Activated CD4-positive, alpha-beta T cell treated with anti-CD3 and anti-CD28 coated beads, Interleukin-2, amount 10 ng/mL, durations not matched to agents 7 days and 5 days (primary cell): ENCODE results near the gene TRERF1. TPM values are rescaled to one million over a fixed set of nuclear protein-coding genes. Genes with fewer than 3 reads are reported as not detected.

Source experiments
- CTCF ChIA-PET: fragments of 350-600 bp; sonication (Branson Sonifier 250); formaldehyde crosslinking; loops from one replicate; lab custom pipeline; 2021; ENCODE audit warnings: antibody characterized with exemption; lab: Charles Lee
- POLR2A ChIA-PET: fragments of 350-600 bp; sonication (Branson Sonifier 250); formaldehyde crosslinking; loops from one replicate; lab custom pipeline; 2021; ENCODE audit warnings: antibody characterized with exemption; lab: Charles Lee
- DNase-seq: peaks from one replicate; pipeline ENCODE4 v3.0.0-alpha.2; 2020
- H3K27ac Mint-ChIP-seq: one replicate; pipeline ENCODE4 v1.8.0; 2021; ENCODE audit warnings: mild to moderate bottlenecking, moderate library complexity, mixed read lengths
- H3K27me3 Mint-ChIP-seq: one replicate; pipeline ENCODE4 v1.8.0; 2021; ENCODE audit warnings: mixed read lengths
- H3K36me3 Mint-ChIP-seq: one replicate; pipeline ENCODE4 v1.8.0; 2021; ENCODE audit warnings: low read depth, mixed read lengths
- H3K4me1 Mint-ChIP-seq: one replicate; pipeline ENCODE4 v1.8.0; 2021; ENCODE audit warnings: mixed read lengths
- H3K4me3 Mint-ChIP-seq: one replicate; pipeline ENCODE4 v1.8.0; 2021; ENCODE audit warnings: mild to moderate bottlenecking, moderate library complexity, mixed read lengths
- H3K9me3 Mint-ChIP-seq: one replicate; pipeline ENCODE4 v1.8.0; 2021; ENCODE audit warnings: mixed read lengths
- total RNA-seq, 2 experiments: library from RNA; stranded (reverse); gene quantifications; one replicate each; pipeline ENCODE4 v1.2.3, GENCODE V29; 2021

TRERF1 gene
- total RNA-seq, 2 experiments from 2014 or later: 18.6 to 20.3 TPM

DNA sequence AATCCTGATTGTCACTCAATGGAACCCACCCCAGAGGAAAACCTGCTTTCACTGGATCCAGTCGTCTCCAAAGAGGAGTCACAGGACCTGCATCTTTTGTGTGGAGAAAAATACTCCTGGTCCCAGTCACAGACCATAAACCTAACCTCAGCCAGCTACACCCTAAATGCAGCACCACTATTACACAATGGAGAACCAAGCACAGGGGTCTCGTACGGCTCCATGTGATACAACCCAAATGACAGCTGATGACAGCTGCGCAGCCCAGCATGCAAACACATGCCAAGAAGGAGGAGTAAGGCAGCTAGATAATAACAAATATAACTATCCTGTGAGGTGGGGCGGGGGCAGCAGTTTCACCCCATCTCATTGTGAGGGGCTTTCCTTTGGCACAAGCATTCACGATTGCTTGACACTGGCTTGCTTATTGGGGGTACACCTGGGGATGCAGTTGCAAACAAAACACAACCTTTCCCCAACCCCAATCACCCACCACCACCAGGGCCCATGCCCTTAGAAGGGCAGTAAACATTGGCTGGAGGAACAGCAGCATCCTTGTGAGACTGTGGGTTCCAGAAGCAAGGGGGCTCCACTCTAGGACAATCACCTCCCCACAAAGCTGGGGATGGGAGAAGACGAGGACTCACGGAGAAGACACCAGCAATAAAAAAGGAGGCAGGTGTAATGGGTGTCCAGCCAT lies 51.5 kb downstream of the TRERF1 start:
- ChIA-PET POLR2A (no interaction called here), CTCF (interaction anchor here (1.5 kb wide), 1 partner anchor 10 kb away, joined by 6 read pairs; no protein-coding TSS in a partner anchor)
- H3K36me3 Mint-ChIP-seq: peaks cover 16% of the 10 kb centered on the region
- no peak for DNase-seq
- no peak overlapping the region for H3K27ac Mint-ChIP-seq
- peaks cover 60% of the 10 kb centered on the region for H3K4me1 Mint-ChIP-seq
- H3K27me3 Mint-ChIP-seq: no peaks in the 10 kb centered on the region
- H3K9me3 Mint-ChIP-seq: no peaks in the 10 kb centered on the region
- no peak overlapping the region for H3K4me3 Mint-ChIP-seq

- Mint-ChIP-seq H3K27ac (no peak overlapping the region), H3K4me3 (no peak overlapping the region), H3K36me3 (peaks cover 11% of the 10 kb centered on the region), H3K27me3 (no peaks in the 10 kb centered on the region), H3K9me3 (no peaks in the 10 kb centered on the region), H3K4me1 (peaks cover 56% of the 10 kb centered on the region)
- no peak for DNase-seq
- CTCF ChIA-PET: interaction anchor here (1.1 to 1.3 kb wide), 4 partner anchors 10 to 151 kb away, joined by 3 read pairs; no protein-coding TSS in a partner anchor
- POLR2A ChIA-PET: no interaction called here
Observed at GRCh38 chr6:42396720-42397119, 55.0 kb downstream of the TRERF1 start.

DNA sequence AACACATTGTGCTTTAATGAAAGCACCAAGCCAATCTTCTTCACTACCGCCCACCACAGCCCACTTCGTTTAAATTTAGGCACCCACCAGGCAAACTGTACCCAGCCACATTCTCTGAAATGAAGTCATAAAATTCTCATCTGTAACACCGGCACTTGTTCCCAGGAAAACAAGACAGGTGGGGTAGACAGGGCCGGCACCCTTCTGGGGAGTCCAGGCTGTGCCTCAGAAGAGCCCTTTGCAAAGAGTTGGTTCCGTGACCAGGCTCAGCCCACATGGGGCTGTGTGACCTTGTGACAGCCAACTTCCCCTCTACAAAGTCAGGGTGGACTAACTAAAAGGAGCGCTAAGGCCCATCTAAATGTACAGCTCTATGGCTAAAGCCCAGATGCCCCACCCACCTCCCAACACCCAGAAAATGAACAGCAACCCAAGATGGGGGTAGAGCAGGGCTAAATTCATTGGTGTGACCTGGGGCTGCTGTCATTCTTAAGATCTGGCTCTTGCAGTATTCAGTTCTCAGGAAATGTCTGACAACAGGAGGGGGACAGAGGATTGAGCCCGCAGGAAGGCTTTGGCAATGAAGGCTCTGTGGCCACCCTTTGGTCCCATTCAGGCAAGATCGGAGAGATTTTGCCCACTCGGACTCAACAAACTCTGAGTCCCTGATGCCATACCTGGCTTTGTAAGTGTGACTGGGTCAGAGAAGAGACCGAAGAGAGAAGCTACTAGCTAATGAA lies 56.7 kb downstream of the TRERF1 start:
- H3K27me3 Mint-ChIP-seq: no peaks in the 10 kb centered on the region
- CTCF ChIA-PET: interaction anchor here (0.7 to 1.3 kb wide), 5 partner anchors 10 to 155 kb away, joined by 3 read pairs; no protein-coding TSS in a partner anchor
- H3K36me3 Mint-ChIP-seq: peaks cover 13% of the 10 kb centered on the region
- H3K9me3 Mint-ChIP-seq: no peaks in the 10 kb centered on the region
- DNase-seq: no peak
- H3K4me1 Mint-ChIP-seq: peaks cover 65% of the 10 kb centered on the region
- no peak overlapping the region for H3K27ac Mint-ChIP-seq
- POLR2A ChIA-PET: no interaction called here
- H3K4me3 Mint-ChIP-seq: no peak overlapping the region

GRCh38 chr6:42394151-42394550 lies 57.6 kb downstream of the TRERF1 start:
- ChIA-PET POLR2A (no interaction called here), CTCF (no interaction called here)
- H3K4me3 Mint-ChIP-seq: no peak overlapping the region
- DNase-seq: no peak
- H3K27ac Mint-ChIP-seq: peak overlapping the region; percentile 15
- H3K4me1 Mint-ChIP-seq: peaks cover 74% of the 10 kb centered on the region
- no peaks in the 10 kb centered on the region for H3K9me3 Mint-ChIP-seq
- peaks cover 11% of the 10 kb centered on the region for H3K36me3 Mint-ChIP-seq
- H3K27me3 Mint-ChIP-seq: no peaks in the 10 kb centered on the region

- H3K9me3 Mint-ChIP-seq: no peaks in the 10 kb centered on the region
- H3K4me3 Mint-ChIP-seq: no peak overlapping the region
- POLR2A ChIA-PET: no interaction called here
- H3K4me1 Mint-ChIP-seq: peaks cover 77% of the 10 kb centered on the region
- H3K27me3 Mint-ChIP-seq: no peaks in the 10 kb centered on the region
- H3K36me3 Mint-ChIP-seq: peaks cover 6% of the 10 kb centered on the region
- CTCF ChIA-PET: interaction anchor here (7.4 kb wide), 1 partner anchor 10 kb away, joined by 44 read pairs; no protein-coding TSS in a partner anchor
- peak overlapping the region; percentile 51 for H3K27ac Mint-ChIP-seq
- no peak for DNase-seq
Observed at GRCh38 chr6:42393339-42393738, 58.4 kb downstream of the TRERF1 start.

GRCh38 chr6:42392833-42393232 lies 58.9 kb downstream of the TRERF1 start:
- H3K27ac Mint-ChIP-seq: peak overlapping the region; percentile 11
- POLR2A ChIA-PET: no interaction called here
- peaks cover 82% of the 10 kb centered on the region for H3K4me1 Mint-ChIP-seq
- H3K36me3 Mint-ChIP-seq: peaks cover 8% of the 10 kb centered on the region
- H3K4me3 Mint-ChIP-seq: no peak overlapping the region
- CTCF ChIA-PET: interaction anchor here (0.8 to 7.4 kb wide), 4 partner anchors 10 to 92 kb away, joined by 3 to 44 read pairs (median 3); no protein-coding TSS in a partner anchor
- no peak for DNase-seq
- no peaks in the 10 kb centered on the region for H3K9me3 Mint-ChIP-seq
- H3K27me3 Mint-ChIP-seq: no peaks in the 10 kb centered on the region

DNA sequence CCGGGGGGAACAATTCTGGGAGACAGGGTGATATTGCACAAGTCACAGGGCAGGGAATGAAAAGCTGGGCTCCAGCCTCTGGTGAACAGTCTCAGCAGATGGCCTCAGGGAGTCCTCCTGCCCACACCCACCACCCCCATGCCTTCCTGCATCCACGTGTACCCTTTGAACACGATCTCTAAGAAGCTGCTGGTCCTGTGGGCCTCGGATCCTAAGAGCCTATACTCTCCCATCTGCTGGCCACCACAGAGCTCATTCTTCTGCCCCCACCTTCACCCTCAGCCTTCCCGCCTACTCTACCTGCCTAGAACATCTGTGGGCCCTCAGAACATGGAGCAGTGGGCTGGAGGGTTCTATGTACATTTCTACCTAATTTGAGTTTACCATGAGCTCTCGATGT lies 60.3 kb downstream of the TRERF1 start:
- Mint-ChIP-seq H3K4me1 (peaks cover 89% of the 10 kb centered on the region), H3K9me3 (no peaks in the 10 kb centered on the region), H3K36me3 (peaks cover 8% of the 10 kb centered on the region), H3K27me3 (no peaks in the 10 kb centered on the region), H3K4me3 (peak overlapping the region; percentile 63), H3K27ac (peak overlapping the region; percentile 99)
- ChIA-PET CTCF (interaction anchor here (1.1 to 7.4 kb wide), 9 partner anchors 12 to 156 kb away, joined by 3 to 44 read pairs (median 6); no protein-coding TSS in a partner anchor), POLR2A (interaction anchor here (0.6 kb wide), 1 partner anchor 108 kb away, joined by 3 read pairs; no protein-coding TSS in a partner anchor)
- DNase-seq: no peak

DNA sequence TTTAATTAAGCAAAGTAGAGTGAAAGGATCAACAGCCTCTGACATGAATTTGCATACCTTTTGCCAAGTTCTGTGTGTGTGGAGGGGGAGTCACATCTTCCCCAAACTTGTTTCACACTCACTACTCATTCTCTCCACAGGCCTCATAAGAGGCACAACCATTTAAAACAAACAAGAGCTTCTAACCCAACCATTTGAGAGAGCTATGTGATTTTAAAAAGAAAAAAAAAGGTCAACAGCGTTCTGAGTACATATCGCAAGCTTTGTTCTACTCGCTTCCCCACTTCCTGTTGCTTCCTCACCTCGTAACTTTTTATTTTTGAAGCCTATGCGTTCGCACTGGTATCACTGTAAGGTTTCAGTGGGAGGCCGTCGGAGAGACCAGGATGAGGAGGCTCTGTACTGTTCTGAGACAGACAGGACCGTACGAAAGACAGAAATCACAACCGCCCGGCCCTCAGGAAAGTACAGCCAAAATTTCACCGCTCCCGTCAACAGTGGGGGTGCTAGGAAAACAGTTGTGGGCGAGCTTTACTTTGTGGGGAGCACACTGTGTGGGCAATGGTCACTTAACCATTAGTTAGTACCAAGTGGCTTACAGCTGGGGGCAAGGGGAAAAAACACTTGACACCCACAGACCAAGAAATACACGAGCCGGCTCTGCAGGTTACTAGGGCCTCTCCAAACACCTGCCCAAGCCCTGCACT lies 61.3 kb downstream of the TRERF1 start:
- peak; percentile 68 for DNase-seq
- Mint-ChIP-seq H3K27ac (peak overlapping the region; percentile 99), H3K27me3 (no peaks in the 10 kb centered on the region), H3K4me3 (peak overlapping the region; percentile 63), H3K4me1 (peaks cover 89% of the 10 kb centered on the region), H3K36me3 (peaks cover 11% of the 10 kb centered on the region), H3K9me3 (no peaks in the 10 kb centered on the region)
- ChIA-PET POLR2A (interaction anchor here (0.6 to 1.5 kb wide), 3 partner anchors 12 to 53 kb away, joined by 3 to 6 read pairs (median 3); no protein-coding TSS in a partner anchor), CTCF (interaction anchor here (0.6 to 7.4 kb wide), 18 partner anchors 9 to 157 kb away, joined by 3 to 44 read pairs (median 6); no protein-coding TSS in a partner anchor)

GRCh38 chr6:42389736-42390135 lies 62.0 kb downstream of the TRERF1 start:
- no peak for DNase-seq
- Mint-ChIP-seq H3K27ac (peak overlapping the region; percentile 99), H3K4me3 (peak overlapping the region; percentile 63), H3K27me3 (no peaks in the 10 kb centered on the region), H3K9me3 (no peaks in the 10 kb centered on the region), H3K4me1 (peaks cover 86% of the 10 kb centered on the region), H3K36me3 (peaks cover 13% of the 10 kb centered on the region)
- ChIA-PET POLR2A (interaction anchor here (0.8 to 1.5 kb wide), 2 partner anchors 11 to 15 kb away, joined by 3 to 6 read pairs; no protein-coding TSS in a partner anchor), CTCF (interaction anchor here (0.6 to 7.4 kb wide), 15 partner anchors 10 to 158 kb away, joined by 3 to 44 read pairs (median 7); no protein-coding TSS in a partner anchor)

- Mint-ChIP-seq H3K9me3 (no peaks in the 10 kb centered on the region), H3K4me1 (peaks cover 87% of the 10 kb centered on the region), H3K4me3 (no peak overlapping the region), H3K36me3 (peaks cover 18% of the 10 kb centered on the region), H3K27me3 (no peaks in the 10 kb centered on the region), H3K27ac (peak overlapping the region; percentile 99)
- CTCF ChIA-PET: interaction anchor here (1.0 to 7.4 kb wide), 3 partner anchors 14 to 25 kb away, joined by 3 to 44 read pairs (median 5); no protein-coding TSS in a partner anchor
- POLR2A ChIA-PET: no interaction called here
- no peak for DNase-seq
Observed at GRCh38 chr6:42388046-42388445, 63.7 kb downstream of the TRERF1 start.

DNA sequence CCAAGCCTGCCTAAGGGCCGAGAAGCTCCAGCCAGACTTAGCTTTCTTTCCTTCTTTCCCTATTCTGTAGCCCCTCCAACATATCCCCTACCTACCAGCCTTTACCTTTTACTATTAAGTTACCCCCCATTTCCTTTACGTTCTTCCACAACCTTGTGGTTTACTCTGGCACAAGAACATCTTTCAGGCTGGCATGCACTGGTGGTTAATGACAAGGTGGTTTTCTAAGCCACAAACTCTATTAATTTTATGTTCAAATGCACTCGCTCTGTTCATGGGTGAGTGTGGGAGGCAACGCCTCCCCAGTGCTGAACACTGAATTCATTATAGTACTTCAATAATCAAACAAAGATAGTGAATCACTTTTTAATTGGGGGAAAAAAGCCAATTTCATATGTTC lies 64.4 kb downstream of the TRERF1 start:
- H3K4me1 Mint-ChIP-seq: peaks cover 90% of the 10 kb centered on the region
- DNase-seq: peak; percentile 26
- peak overlapping the region; percentile 65 for H3K27ac Mint-ChIP-seq
- H3K4me3 Mint-ChIP-seq: no peak overlapping the region
- H3K36me3 Mint-ChIP-seq: peaks cover 18% of the 10 kb centered on the region
- POLR2A ChIA-PET: no interaction called here
- no peaks in the 10 kb centered on the region for H3K9me3 Mint-ChIP-seq
- H3K27me3 Mint-ChIP-seq: no peaks in the 10 kb centered on the region
- CTCF ChIA-PET: interaction anchor here (0.7 to 7.4 kb wide), 3 partner anchors 9 to 16 kb away, joined by 3 to 44 read pairs (median 5); no protein-coding TSS in a partner anchor

GRCh38 chr6:42385339-42385738 lies 66.4 kb downstream of the TRERF1 start:
- POLR2A ChIA-PET: no interaction called here
- Mint-ChIP-seq H3K4me1 (peaks cover 79% of the 10 kb centered on the region), H3K9me3 (no peaks in the 10 kb centered on the region), H3K36me3 (peaks cover 12% of the 10 kb centered on the region), H3K27me3 (no peaks in the 10 kb centered on the region), H3K27ac (peak overlapping the region; percentile 43), H3K4me3 (no peak overlapping the region)
- no peak for DNase-seq
- CTCF ChIA-PET: interaction anchor here (0.7 to 1.5 kb wide), 4 partner anchors 10 to 163 kb away, joined by 3 read pairs; no protein-coding TSS in a partner anchor
